ENCODE measurements around the gene SLIT3. TPM values are rescaled to one million over a fixed set of nuclear protein-coding genes. Genes with fewer than 3 reads are reported as not detected.

The SLIT3 gene
- total and polyA plus RNA-seq, 2 donors (not counting 3 experiments of a cell fraction or from before 2014, with no cell fraction given) = 0.90 to 1.0 TPM

GRCh38 chr5:169009123-169009522 is 291.8 kb downstream of the SLIT3 start:
- Histone ChIP-seq H2AFZ (ENCODE audit: low read depth, low read length) (no peak overlapping the region), H3K27ac (ENCODE audit: insufficient read depth, low read depth, low read length) (no peak overlapping the region), H4K20me1 (replicated peaks; ENCODE audit: control insufficient read depth, extremely low read depth, insufficient read depth, low read length) (no peaks in the 10 kb centered on the region), H3K9me1 (replicated peaks; ENCODE audit: control insufficient read depth, extremely low read depth, insufficient read depth, low read length) (no peaks in the 10 kb centered on the region), H3K4me2 (ENCODE audit: insufficient read depth, low read length) (no peak overlapping the region), H3K27me3 (ENCODE audit: control insufficient read depth in 2 of 2, insufficient read depth in 2 of 2, low read length in 2 of 2) (no peaks in the 10 kb centered on the region), H3K36me3 (ENCODE audit: control insufficient read depth in 2 of 2, extremely low read depth in 1 of 2, insufficient read depth in 2 of 2, low read length in 2 of 2) (no peaks in the 10 kb centered on the region), H3K79me2 (ENCODE audit: control insufficient read depth, insufficient read depth, low read length) (no peaks in the 10 kb centered on the region), H3K9ac (replicated peaks; ENCODE audit: extremely low read depth, insufficient read depth, low read length) (no peak overlapping the region), H3K9me3 (replicated peaks; ENCODE audit: control insufficient read depth, insufficient read depth, low read length) (no peaks in the 10 kb centered on the region), H3K4me1 (ENCODE audit: control insufficient read depth, extremely low read depth, insufficient read depth, low read length) (no peaks in the 10 kb centered on the region), H3K4me3 (replicated peaks in 1 of 3; ENCODE audit: insufficient read depth in 1 of 3, low read depth in 1 of 3, low read length in 3 of 3) (no peak overlapping the region)
- DNase-seq (ENCODE audit: low read depth, low spot score) = no peak
- no peak for FAIRE-seq
- dilution Hi-C loops (cut with MboI; ENCODE audit: extremely low pct_ligation_motif_present, low sequenced_read_pairs) = no loop called here
- intact Hi-C loops (cut with micrococcal nuclease) = no loop called here
- TF ChIP-seq JUN (IDR thresholded peaks at IDR 0.05; ENCODE audit: borderline replicate concordance, insufficient read depth, insufficient read length, low read depth) = no peak
- no peak for TF ChIP-seq FOS (IDR thresholded peaks at IDR 0.05; ENCODE audit: borderline replicate concordance, insufficient read depth, low read length)
- no peak for TF ChIP-seq MYC (IDR thresholded peaks at IDR 0.05; ENCODE audit: low read depth, low read length)
- TF ChIP-seq POLR2AphosphoS5 (IDR thresholded peaks at IDR 0.05; ENCODE audit: insufficient read depth, low read depth, low read length) = no peak
- TF ChIP-seq, protein P1, sequence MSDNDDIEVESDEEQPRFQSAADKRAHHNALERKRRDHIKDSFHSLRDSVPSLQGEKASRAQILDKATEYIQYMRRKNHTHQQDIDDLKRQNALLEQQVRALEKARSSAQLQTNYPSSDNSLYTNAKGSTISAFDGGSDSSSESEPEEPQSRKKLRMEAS (IDR thresholded peaks at IDR 0.05; ENCODE audit: insufficient read depth, insufficient read length) = no peak
- no peak for TF ChIP-seq EZH2 (IDR thresholded peaks at IDR 0.05; ENCODE audit: borderline replicate concordance, low read depth, low read length, severe bottlenecking)
- TF ChIP-seq POLR2A (IDR thresholded peaks at IDR 0.05; ENCODE audit: low read depth, low read length) = no peak
- TF ChIP-seq, protein P2, sequence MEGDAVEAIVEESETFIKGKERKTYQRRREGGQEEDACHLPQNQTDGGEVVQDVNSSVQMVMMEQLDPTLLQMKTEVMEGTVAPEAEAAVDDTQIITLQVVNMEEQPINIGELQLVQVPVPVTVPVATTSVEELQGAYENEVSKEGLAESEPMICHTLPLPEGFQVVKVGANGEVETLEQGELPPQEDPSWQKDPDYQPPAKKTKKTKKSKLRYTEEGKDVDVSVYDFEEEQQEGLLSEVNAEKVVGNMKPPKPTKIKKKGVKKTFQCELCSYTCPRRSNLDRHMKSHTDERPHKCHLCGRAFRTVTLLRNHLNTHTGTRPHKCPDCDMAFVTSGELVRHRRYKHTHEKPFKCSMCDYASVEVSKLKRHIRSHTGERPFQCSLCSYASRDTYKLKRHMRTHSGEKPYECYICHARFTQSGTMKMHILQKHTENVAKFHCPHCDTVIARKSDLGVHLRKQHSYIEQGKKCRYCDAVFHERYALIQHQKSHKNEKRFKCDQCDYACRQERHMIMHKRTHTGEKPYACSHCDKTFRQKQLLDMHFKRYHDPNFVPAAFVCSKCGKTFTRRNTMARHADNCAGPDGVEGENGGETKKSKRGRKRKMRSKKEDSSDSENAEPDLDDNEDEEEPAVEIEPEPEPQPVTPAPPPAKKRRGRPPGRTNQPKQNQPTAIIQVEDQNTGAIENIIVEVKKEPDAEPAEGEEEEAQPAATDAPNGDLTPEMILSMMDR (IDR thresholded peaks at IDR 0.05; ENCODE audit: extremely low read depth in 1 of 2, insufficient read depth in 1 of 2, low read depth in 1 of 2, low read length in 2 of 2) = no peak
- TF ChIP-seq GATA2 (IDR thresholded peaks at IDR 0.05; ENCODE audit: insufficient read depth, insufficient read length, low read depth, low read length) = no peak
- no TSS peak for BruUV-seq (replicated peaks)
- ChIA-PET POLR2A (no interaction called here), CTCF (no interaction called here)
